UCSD-AML1 (cell line): ENCODE measurements around the gene REV1.

ENCODE experiments used
- DNase-seq: peaks from one replicate; lab custom pipeline; 2025; ENCODE audit not compliant: unreplicated experiment; lab: John Stamatoyannopoulos, UW

Gene REV1

GRCh38 chr2:99451280-99451679 is 38.5 kb downstream of the REV1 start:
- no peak for DNase-seq

- DNase-seq = no peak
These were observed 39.6 kb downstream of the REV1 start for GRCh38 chr2:99450199-99450598.

- no peak for DNase-seq
These were observed 41.3 kb downstream of the REV1 start for GRCh38 chr2:99448556-99448955.

- DNase-seq = no peak
These were observed 44.8 kb downstream of the REV1 start for GRCh38 chr2:99445065-99445464.

- DNase-seq = no peak
These were observed 45.6 kb downstream of the REV1 start for GRCh38 chr2:99444222-99444621.

GRCh38 chr2:99442837-99443236 is 47.0 kb downstream of the REV1 start:
- DNase-seq = no peak

GRCh38 chr2:99439971-99440505 is 49.8 kb downstream of the REV1 start:
- no peak for DNase-seq

- DNase-seq = no peak
These were observed 52.9 kb downstream of the REV1 start for GRCh38 chr2:99436874-99437273.

GRCh38 chr2:99433340-99433739 is 56.5 kb downstream of the REV1 start:
- no peak for DNase-seq

GRCh38 chr2:99431587-99432275 is 58.1 kb downstream of the REV1 start:
- no peak for DNase-seq

- DNase-seq = no peak
These were observed 59.1 kb downstream of the REV1 start for GRCh38 chr2:99430614-99431291.

GRCh38 chr2:99425022-99425421 is 64.8 kb downstream of the REV1 start:
- no peak for DNase-seq

GRCh38 chr2:99424371-99424770 is 65.4 kb downstream of the REV1 start:
- no peak for DNase-seq

- DNase-seq = no peak
These were observed 67.2 kb downstream of the REV1 start for GRCh38 chr2:99422599-99422998.

GRCh38 chr2:99421469-99421868 is 68.3 kb downstream of the REV1 start:
- DNase-seq = no peak

GRCh38 chr2:99420751-99421299 is 69.0 kb downstream of the REV1 start:
- no peak for DNase-seq

- no peak for DNase-seq
These were observed 69.8 kb downstream of the REV1 start for GRCh38 chr2:99420031-99420430.

- no peak for DNase-seq
These were observed 72.4 kb downstream of the REV1 start for GRCh38 chr2:99417396-99417795.

- DNase-seq = no peak
These were observed 75.3 kb downstream of the REV1 start for GRCh38 chr2:99414566-99414965.

GRCh38 chr2:99410276-99410675 is 79.5 kb downstream of the REV1 start:
- no peak for DNase-seq

- DNase-seq = no peak
These were observed 83.7 kb downstream of the REV1 start for GRCh38 chr2:99406137-99406536.
